ENCODE data around the gene AFAP1.

Gene AFAP1

GRCh38 chr4:7726665-7727413 lies 212.8 kb downstream of the AFAP1 start:
- ChIA-PET CTCF (interaction anchor here (0.6 kb wide), 1 partner anchor 589 kb away, joined by 4 read pairs; no protein-coding TSS in a partner anchor), POLR2A (no interaction called here)
- no peak for TF ChIP-seq FOXK2 (IDR thresholded peaks at IDR 0.05)
- TF ChIP-seq CTBP1 (IDR thresholded peaks at IDR 0.05; ENCODE audit: borderline replicate concordance): no peak
- no peak for TF ChIP-seq NFRKB (IDR thresholded peaks at IDR 0.05)
- TF ChIP-seq BHLHE40 (IDR thresholded peaks at IDR 0.05; ENCODE audit: borderline replicate concordance): no peak
- no peak for TF ChIP-seq ARNT (IDR thresholded peaks at IDR 0.05)
- no peak for TF ChIP-seq ZNF384 (IDR thresholded peaks at IDR 0.05)
- TF ChIP-seq SUZ12 (IDR thresholded peaks at IDR 0.05): no peak
- TF ChIP-seq, protein P1, sequence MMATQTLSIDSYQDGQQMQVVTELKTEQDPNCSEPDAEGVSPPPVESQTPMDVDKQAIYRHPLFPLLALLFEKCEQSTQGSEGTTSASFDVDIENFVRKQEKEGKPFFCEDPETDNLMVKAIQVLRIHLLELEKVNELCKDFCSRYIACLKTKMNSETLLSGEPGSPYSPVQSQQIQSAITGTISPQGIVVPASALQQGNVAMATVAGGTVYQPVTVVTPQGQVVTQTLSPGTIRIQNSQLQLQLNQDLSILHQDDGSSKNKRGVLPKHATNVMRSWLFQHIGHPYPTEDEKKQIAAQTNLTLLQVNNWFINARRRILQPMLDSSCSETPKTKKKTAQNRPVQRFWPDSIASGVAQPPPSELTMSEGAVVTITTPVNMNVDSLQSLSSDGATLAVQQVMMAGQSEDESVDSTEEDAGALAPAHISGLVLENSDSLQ (IDR thresholded peaks at IDR 0.05): no peak
- no peak for TF ChIP-seq ELF4 (IDR thresholded peaks at IDR 0.05)
- no peak for TF ChIP-seq FOXM1 (IDR thresholded peaks at IDR 0.05; ENCODE audit: borderline replicate concordance)
- no peak for TF ChIP-seq L3MBTL2 (conservative IDR thresholded peaks at IDR 0.05)
- TF ChIP-seq SP1 (IDR thresholded peaks at IDR 0.05): no peak
- TF ChIP-seq HDGF (IDR thresholded peaks at IDR 0.05; ENCODE audit: borderline replicate concordance): no peak
- no peak for TF ChIP-seq TARDBP (IDR thresholded peaks at IDR 0.05)
- no peak for TF ChIP-seq LEF1 (IDR thresholded peaks at IDR 0.05; ENCODE audit: borderline replicate concordance)
- DNase-seq (ENCODE audit: extremely low spot score): no peak

DNA sequence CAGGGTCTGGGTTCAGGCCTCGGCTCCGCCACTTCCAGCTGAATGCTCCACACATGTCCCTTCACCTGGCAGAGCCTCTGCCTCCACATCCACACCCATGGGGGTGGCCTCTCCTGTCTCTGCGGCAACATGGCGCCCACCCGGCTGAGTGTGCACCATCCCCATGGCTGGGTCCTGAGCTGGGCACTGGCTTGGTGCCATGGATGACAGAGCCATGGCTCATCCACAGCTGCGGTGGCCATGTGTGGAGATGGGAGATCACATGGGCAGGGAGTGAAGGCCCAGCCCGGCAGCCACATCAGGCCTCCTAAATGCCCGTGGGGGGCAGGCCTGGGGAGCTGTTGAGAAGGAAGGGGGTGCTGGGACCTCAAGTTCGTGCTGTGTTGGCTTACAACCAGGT lies 213.7 kb downstream of the AFAP1 start:
- ChIA-PET POLR2A (no interaction called here), CTCF (no interaction called here)
- no peak for DNase-seq (ENCODE audit: extremely low spot score)
- TF ChIP-seq NFRKB (IDR thresholded peaks at IDR 0.05) (no peak), BHLHE40 (IDR thresholded peaks at IDR 0.05; ENCODE audit: borderline replicate concordance) (no peak), FOXM1 (IDR thresholded peaks at IDR 0.05; ENCODE audit: borderline replicate concordance) (no peak), TARDBP (IDR thresholded peaks at IDR 0.05) (no peak), FOXK2 (IDR thresholded peaks at IDR 0.05) (no peak), SUZ12 (IDR thresholded peaks at IDR 0.05) (no peak), L3MBTL2 (conservative IDR thresholded peaks at IDR 0.05) (no peak)
- TF ChIP-seq, protein P1 (IDR thresholded peaks at IDR 0.05): no peak

GRCh38 chr4:7723625-7724024 lies 216.0 kb downstream of the AFAP1 start:
- no peak for TF ChIP-seq FOXA1 (IDR thresholded peaks at IDR 0.05)
- TF ChIP-seq L3MBTL2 (conservative IDR thresholded peaks at IDR 0.05): no peak
- no peak for TF ChIP-seq FOXM1 (IDR thresholded peaks at IDR 0.05; ENCODE audit: borderline replicate concordance)
- no peak for TF ChIP-seq FOXK2 (IDR thresholded peaks at IDR 0.05)
- TF ChIP-seq, protein P1 (IDR thresholded peaks at IDR 0.05): no peak
- TF ChIP-seq SUZ12 (IDR thresholded peaks at IDR 0.05): no peak
- no peak for TF ChIP-seq TARDBP (IDR thresholded peaks at IDR 0.05)
- TF ChIP-seq LEF1 (IDR thresholded peaks at IDR 0.05; ENCODE audit: borderline replicate concordance): no peak
- no peak for TF ChIP-seq CTBP1 (IDR thresholded peaks at IDR 0.05; ENCODE audit: borderline replicate concordance)
- no peak for TF ChIP-seq NFRKB (IDR thresholded peaks at IDR 0.05)
- no peak for TF ChIP-seq ARNT (IDR thresholded peaks at IDR 0.05)
- TF ChIP-seq ZNF384 (IDR thresholded peaks at IDR 0.05): no peak
- TF ChIP-seq ELF4 (IDR thresholded peaks at IDR 0.05): no peak
- no peak for TF ChIP-seq SP1 (IDR thresholded peaks at IDR 0.05)
- no peak for TF ChIP-seq BHLHE40 (IDR thresholded peaks at IDR 0.05; ENCODE audit: borderline replicate concordance)
- no peak for TF ChIP-seq HDGF (IDR thresholded peaks at IDR 0.05; ENCODE audit: borderline replicate concordance)
- ChIA-PET CTCF (no interaction called here), POLR2A (no interaction called here)
- no peak for DNase-seq (ENCODE audit: extremely low spot score)

DNA sequence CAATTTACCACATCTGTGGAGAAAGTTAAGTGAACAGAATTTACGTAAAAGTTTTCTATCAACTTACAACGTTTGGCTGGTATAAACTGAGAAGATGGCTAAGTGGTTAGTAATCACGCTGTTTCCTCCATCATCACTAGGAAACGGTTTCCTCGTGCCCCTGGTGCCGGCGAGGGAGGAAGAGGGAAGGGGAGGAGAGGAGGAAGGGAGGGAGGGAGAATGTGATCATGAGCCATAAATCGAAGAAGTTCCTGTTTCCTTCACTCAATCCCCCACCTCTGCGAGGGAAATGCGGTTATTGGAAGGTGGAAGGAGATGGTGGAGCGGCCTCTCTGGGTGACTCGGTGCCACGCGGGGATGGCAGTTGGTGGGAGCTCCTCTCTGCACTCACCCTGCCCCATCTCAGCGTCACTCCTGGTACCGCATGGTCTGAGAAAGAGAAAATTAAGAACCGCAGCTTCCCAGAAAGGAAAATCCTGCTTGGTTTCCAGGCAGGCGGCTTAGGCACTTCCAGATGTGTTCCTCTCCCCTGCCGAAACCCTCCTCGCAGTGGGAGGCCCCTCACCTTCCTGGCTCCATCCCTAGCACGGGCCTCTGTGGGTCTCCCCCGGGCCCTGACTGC lies 216.8 kb downstream of the AFAP1 start:
- ChIA-PET CTCF (interaction anchor here (1.0 kb wide), 1 partner anchor 387 kb away, joined by 3 read pairs; no protein-coding TSS in a partner anchor), POLR2A (no interaction called here)
- DNase-seq (ENCODE audit: extremely low spot score): no peak
- no peak for TF ChIP-seq L3MBTL2 (conservative IDR thresholded peaks at IDR 0.05)
- no peak for TF ChIP-seq LEF1 (IDR thresholded peaks at IDR 0.05; ENCODE audit: borderline replicate concordance)
- no peak for TF ChIP-seq TARDBP (IDR thresholded peaks at IDR 0.05)
- no peak for TF ChIP-seq ZNF384 (IDR thresholded peaks at IDR 0.05)
- TF ChIP-seq SP1 (IDR thresholded peaks at IDR 0.05): no peak
- TF ChIP-seq BHLHE40 (IDR thresholded peaks at IDR 0.05; ENCODE audit: borderline replicate concordance): no peak
- TF ChIP-seq NFRKB (IDR thresholded peaks at IDR 0.05): no peak
- no peak for TF ChIP-seq SUZ12 (IDR thresholded peaks at IDR 0.05)
- TF ChIP-seq ELF4 (IDR thresholded peaks at IDR 0.05): no peak
- no peak for TF ChIP-seq CTBP1 (IDR thresholded peaks at IDR 0.05; ENCODE audit: borderline replicate concordance)
- TF ChIP-seq FOXA1 (IDR thresholded peaks at IDR 0.05): no peak
- TF ChIP-seq HDGF (IDR thresholded peaks at IDR 0.05; ENCODE audit: borderline replicate concordance): no peak
- TF ChIP-seq FOXM1 (IDR thresholded peaks at IDR 0.05; ENCODE audit: borderline replicate concordance): no peak
- TF ChIP-seq, protein P1 (IDR thresholded peaks at IDR 0.05): no peak
- no peak for TF ChIP-seq ARNT (IDR thresholded peaks at IDR 0.05)

DNA sequence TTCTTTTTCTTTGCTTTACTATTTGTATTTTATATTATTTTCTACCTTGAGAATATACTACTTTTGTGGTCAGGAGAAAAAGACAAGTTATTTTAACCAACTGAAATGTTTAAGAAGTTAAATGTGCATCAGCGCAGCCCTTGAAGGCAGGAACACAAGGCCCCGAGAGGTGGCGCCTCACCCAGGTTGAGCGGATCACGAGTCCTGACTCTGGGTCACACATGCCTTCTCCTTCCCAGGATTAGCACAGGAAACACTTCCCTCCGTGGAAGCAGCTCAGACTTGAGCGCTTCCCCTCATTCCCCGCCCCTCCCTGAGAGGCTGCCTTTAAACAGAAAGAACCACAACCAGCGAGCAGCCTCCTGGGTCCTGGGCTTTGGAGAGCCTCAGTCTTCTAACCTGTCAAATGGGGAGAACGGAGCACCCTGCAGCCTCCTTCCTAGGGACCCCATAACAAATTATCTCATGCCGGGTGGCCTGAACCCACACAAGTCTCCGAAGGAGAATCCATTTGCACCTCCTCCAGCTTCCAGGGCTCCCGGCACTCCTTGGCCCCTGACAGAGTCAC lies 217.6 kb downstream of the AFAP1 start:
- ChIA-PET POLR2A (no interaction called here), CTCF (interaction anchor here (1.0 kb wide), 1 partner anchor 386 kb away, joined by 3 read pairs; no protein-coding TSS in a partner anchor)
- TF ChIP-seq BHLHE40 (IDR thresholded peaks at IDR 0.05; ENCODE audit: borderline replicate concordance) (no peak), HDGF (IDR thresholded peaks at IDR 0.05; ENCODE audit: borderline replicate concordance) (no peak)
- DNase-seq (ENCODE audit: extremely low spot score): peak; percentile 44
